ENCODE results near the gene RSRC1.

The RSRC1 gene

GRCh38 chr3:158569794-158570193 lies 459.9 kb downstream of the RSRC1 start:
- POLR2A ChIA-PET (ENCODE audit: low non-redundant PET) = no interaction called here
- no peak for TF ChIP-seq CTCF (conservative IDR thresholded peaks at IDR 0.05; ENCODE audit: low read depth)
- CTCF ChIA-PET = interaction anchor here (0.7 to 2.7 kb wide), 3 partner anchors 75 to 1915 kb away, joined by 3 to 13 read pairs (median 4); partner anchors contain the start of gene GFM1
- no peak for DNase-seq (ENCODE audit: low spot score)
- no peak overlapping the region for H3K27ac ChIP-seq

- no peak for TF ChIP-seq CTCF (conservative IDR thresholded peaks at IDR 0.05; ENCODE audit: low read depth)
- ChIA-PET CTCF (interaction anchor here (0.6 to 2.7 kb wide), 2 partner anchors 20 to 73 kb away, joined by 3 to 13 read pairs; partner anchors contain the start of gene GFM1), POLR2A (ENCODE audit: low non-redundant PET) (interaction anchor here (0.8 to 1.2 kb wide), 3 partner anchors 9 to 73 kb away, joined by 4 to 6 read pairs (median 4); partner anchors contain the start of gene GFM1)
- DNase-seq (ENCODE audit: low spot score) = peak; percentile 97
- H3K27ac ChIP-seq = peak within 1 kb of the TSS; percentile 60
Measured at GRCh38 chr3:158570999-158571702, 461.3 kb downstream of the RSRC1 start, which contains the start of gene MLF1. TSS of gene MLF1 (plus strand) at chr3:158571194. CDS start at chr3:158571301, 107 bp downstream.

GRCh38 chr3:158571969-158572765 lies 462.3 kb downstream of the RSRC1 start:
- DNase-seq (ENCODE audit: low spot score) = no peak
- CTCF ChIA-PET = no interaction called here
- POLR2A ChIA-PET (ENCODE audit: low non-redundant PET) = no interaction called here
- no peak for TF ChIP-seq CTCF (conservative IDR thresholded peaks at IDR 0.05; ENCODE audit: low read depth)
- no peak overlapping the region for H3K27ac ChIP-seq

DNA sequence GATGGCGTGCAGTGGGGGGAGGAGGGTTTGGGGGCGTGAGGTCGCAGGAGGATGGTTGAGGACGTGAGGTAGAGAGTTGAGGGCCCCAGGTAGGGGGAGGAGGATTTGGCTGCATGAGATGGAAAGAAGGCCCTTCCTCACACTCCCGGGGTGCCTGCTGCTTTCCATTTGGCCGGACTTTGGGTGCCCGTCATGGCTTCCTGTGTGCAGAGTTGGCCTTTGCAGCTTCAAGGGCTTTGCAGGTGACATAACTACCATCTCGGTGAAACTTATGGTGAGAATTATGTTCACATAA lies 462.8 kb downstream of the RSRC1 start:
- no peak for DNase-seq (ENCODE audit: low spot score)
- TF ChIP-seq CTCF (conservative IDR thresholded peaks at IDR 0.05; ENCODE audit: low read depth) = no peak
- no peak overlapping the region for H3K27ac ChIP-seq
- POLR2A ChIA-PET (ENCODE audit: low non-redundant PET) = no interaction called here
- CTCF ChIA-PET = interaction anchor here (0.5 to 0.8 kb wide), 2 partner anchors 11 to 181 kb away, joined by 3 to 5 read pairs; no protein-coding TSS in a partner anchor

- no peak for DNase-seq (ENCODE audit: low spot score)
- CTCF ChIA-PET = no interaction called here
- TF ChIP-seq CTCF (conservative IDR thresholded peaks at IDR 0.05; ENCODE audit: low read depth) = no peak
- no peak overlapping the region for H3K27ac ChIP-seq
- POLR2A ChIA-PET (ENCODE audit: low non-redundant PET) = no interaction called here
Measured at GRCh38 chr3:158573714-158574113, 463.8 kb downstream of the RSRC1 start.

DNA sequence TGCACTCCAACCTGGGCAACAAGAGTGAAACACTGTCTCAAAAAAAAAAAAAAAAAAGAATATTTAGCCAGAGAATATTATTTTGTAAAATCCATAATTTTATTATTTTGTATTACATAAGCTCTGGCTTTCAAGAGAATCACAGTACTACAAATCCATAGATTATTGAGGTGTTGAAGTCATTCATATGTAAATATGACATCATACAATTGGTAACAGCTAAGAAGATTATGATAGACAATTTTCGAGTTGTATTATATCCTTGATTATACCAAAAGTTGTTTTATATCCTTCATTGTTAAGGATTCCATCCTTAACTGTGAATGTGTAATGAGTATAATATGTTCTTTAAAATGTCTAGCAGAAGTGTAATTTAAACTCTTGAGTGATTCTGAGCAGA lies 464.8 kb downstream of the RSRC1 start:
- H3K27ac ChIP-seq = no peak overlapping the region
- DNase-seq (ENCODE audit: low spot score) = no peak
- ChIA-PET CTCF (interaction anchor here (1.0 kb wide), 1 partner anchor 70 kb away, joined by 3 read pairs; the partner anchor contains the start of gene GFM1), POLR2A (ENCODE audit: low non-redundant PET) (no interaction called here)
- no peak for TF ChIP-seq CTCF (conservative IDR thresholded peaks at IDR 0.05; ENCODE audit: low read depth)

Measured in RWPE1 (cell line).